ENCODE results near the gene IFITM10.

DNA sequence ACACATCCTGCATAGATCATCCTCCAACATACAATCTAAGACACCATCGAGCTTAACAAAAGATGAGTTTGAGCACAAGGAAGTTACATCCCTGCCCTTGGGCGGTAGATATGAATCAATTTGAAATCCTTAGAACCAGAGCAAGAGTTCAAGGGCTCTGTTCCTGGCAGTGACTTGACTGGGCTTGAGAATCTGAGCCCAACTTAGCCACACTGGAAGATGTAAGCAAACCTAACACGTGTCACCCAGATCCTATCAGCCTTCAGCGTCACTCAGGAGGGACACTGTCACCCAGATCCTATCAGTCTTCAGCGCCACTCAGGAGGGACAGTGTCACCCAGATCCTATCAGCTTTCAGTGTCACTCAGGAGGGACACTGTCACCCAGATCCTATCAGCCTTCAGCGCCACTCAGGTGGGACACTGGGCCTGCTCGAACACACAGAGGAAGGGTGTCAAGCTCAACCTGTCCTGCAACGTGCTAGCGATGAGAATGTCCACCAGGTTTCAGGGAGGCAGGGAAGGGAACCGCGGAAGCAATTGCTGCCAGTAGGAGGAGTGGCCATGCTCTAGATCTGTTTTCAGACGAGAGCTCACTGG is 46.1 kb upstream of the IFITM10 start:
- TF ChIP-seq, protein P1, sequence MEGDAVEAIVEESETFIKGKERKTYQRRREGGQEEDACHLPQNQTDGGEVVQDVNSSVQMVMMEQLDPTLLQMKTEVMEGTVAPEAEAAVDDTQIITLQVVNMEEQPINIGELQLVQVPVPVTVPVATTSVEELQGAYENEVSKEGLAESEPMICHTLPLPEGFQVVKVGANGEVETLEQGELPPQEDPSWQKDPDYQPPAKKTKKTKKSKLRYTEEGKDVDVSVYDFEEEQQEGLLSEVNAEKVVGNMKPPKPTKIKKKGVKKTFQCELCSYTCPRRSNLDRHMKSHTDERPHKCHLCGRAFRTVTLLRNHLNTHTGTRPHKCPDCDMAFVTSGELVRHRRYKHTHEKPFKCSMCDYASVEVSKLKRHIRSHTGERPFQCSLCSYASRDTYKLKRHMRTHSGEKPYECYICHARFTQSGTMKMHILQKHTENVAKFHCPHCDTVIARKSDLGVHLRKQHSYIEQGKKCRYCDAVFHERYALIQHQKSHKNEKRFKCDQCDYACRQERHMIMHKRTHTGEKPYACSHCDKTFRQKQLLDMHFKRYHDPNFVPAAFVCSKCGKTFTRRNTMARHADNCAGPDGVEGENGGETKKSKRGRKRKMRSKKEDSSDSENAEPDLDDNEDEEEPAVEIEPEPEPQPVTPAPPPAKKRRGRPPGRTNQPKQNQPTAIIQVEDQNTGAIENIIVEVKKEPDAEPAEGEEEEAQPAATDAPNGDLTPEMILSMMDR (IDR thresholded peaks at IDR 0.05) = no peak
- TF ChIP-seq POLR2A (IDR thresholded peaks at IDR 0.05) = no peak
